Endothelial cell of umbilical vein (primary cell): ENCODE measurements around the gene PAPPA. TPM values are rescaled to one million over a fixed set of nuclear protein-coding genes. Genes with fewer than 3 reads are reported as not detected.

Experiments used
- BruUV-seq: library from RNA; stranded (reverse); fragments of 400-500 nt; replicated peaks from 2 replicates; lab custom pipeline; 2021; lab: Mats Ljungman, UMichigan
- CTCF ChIA-PET: fragments of 300-600, 350-600 bp; sonication (Branson Sonifier 250); formaldehyde crosslinking; loops from one replicate; lab custom pipeline; 2021; ENCODE audit warnings: antibody characterized with exemption, inconsistent platforms; lab: Charles Lee
- POLR2A ChIA-PET: fragments of 300-600, 350-600 bp; sonication (Branson Sonifier 250); formaldehyde crosslinking; loops from one replicate; lab custom pipeline; 2021; ENCODE audit warnings: antibody characterized with exemption, inconsistent platforms; lab: Charles Lee
- DNase-seq: peaks from one replicate; pipeline ENCODE4 v3.0.0-alpha.2; 2011; ENCODE audit warnings: low read depth, low spot score
- FAIRE-seq: peaks from 2 replicates; lab custom pipeline; 2011; peaks lifted over from hg19 to GRCh38; lab: Jason Lieb, UNC
- H2AFZ ChIP-seq: 2 replicates; pipeline ENCODE4 v1.6.0; 2012; ENCODE audit warnings: low read depth, low read length, control low read depth, inconsistent platforms
- H3K27ac ChIP-seq: 2 replicates; pipeline ENCODE4 v1.5.1; 2011; ENCODE audit warnings: low read depth, mild to moderate bottlenecking, control low read depth, low read length, moderate library complexity; ENCODE audit not compliant: insufficient read depth
- H3K27me3 ChIP-seq, 2 experiments: 2 replicates each; pipeline versions ENCODE4 v1.6.0 to v1.6.1; 2011; ENCODE audit warnings: low read length in 2 of 2, mixed read lengths in 1 of 2; ENCODE audit not compliant: control insufficient read depth in 2 of 2, insufficient read depth in 2 of 2
- H3K36me3 ChIP-seq, 2 experiments: 2 replicates in 1 of 2; 3 replicates in 1 of 2; pipeline ENCODE4 v1.5.1; 2011; ENCODE audit warnings: low read length in 2 of 2, mild to moderate bottlenecking in 1 of 2, moderate library complexity in 1 of 2; ENCODE audit not compliant: control insufficient read depth in 2 of 2, insufficient read depth in 2 of 2; ENCODE audit errors: extremely low read depth in 1 of 2
- H3K4me1 ChIP-seq: 3 replicates; pipeline ENCODE4 v1.5.1; 2011; ENCODE audit warnings: mild to moderate bottlenecking, low read length; ENCODE audit not compliant: control insufficient read depth, insufficient read depth; ENCODE audit errors: extremely low read depth
- H3K4me2 ChIP-seq: 2 replicates; pipeline ENCODE4 v1.6.1; 2011; ENCODE audit warnings: low read length, control low read depth, mixed read lengths; ENCODE audit not compliant: insufficient read depth
- H3K4me3 ChIP-seq, 3 experiments: fragments of 200-600 bp in 1 of 3; sonication (generic), shearing (Covaris generic) in 1 of 3; replicated peaks in 1 of 3; 2 replicates each; pipeline ENCODE4 v1.5.1; 2011 to 2016; ENCODE audit warnings: control low read depth in 3 of 3, low read length in 3 of 3, mild to moderate bottlenecking in 2 of 3, inconsistent platforms in 1 of 3, low read depth in 1 of 3, moderate library complexity in 1 of 3; ENCODE audit not compliant: insufficient read depth in 1 of 3
- H3K79me2 ChIP-seq: 2 replicates; pipeline ENCODE4 v1.6.0; 2012; ENCODE audit warnings: low read length, inconsistent platforms; ENCODE audit not compliant: control insufficient read depth, insufficient read depth
- H3K9ac ChIP-seq: replicated peaks from 2 replicates; pipeline ENCODE3; 2011; ENCODE audit warnings: low read length, control low read depth; ENCODE audit not compliant: insufficient read depth; ENCODE audit errors: extremely low read depth
- H3K9me1 ChIP-seq: replicated peaks from 3 replicates; pipeline ENCODE4 v1.6.0; 2011; ENCODE audit warnings: mild to moderate bottlenecking, low read length; ENCODE audit not compliant: control insufficient read depth, insufficient read depth; ENCODE audit errors: extremely low read depth
- H3K9me3 ChIP-seq: replicated peaks from 2 replicates; pipeline ENCODE4 v1.5.1; 2012; ENCODE audit warnings: low read length, inconsistent platforms; ENCODE audit not compliant: control insufficient read depth, insufficient read depth
- H4K20me1 ChIP-seq: replicated peaks from 2 replicates; pipeline ENCODE3; 2011; ENCODE audit warnings: mild to moderate bottlenecking, low read length; ENCODE audit not compliant: control insufficient read depth, insufficient read depth; ENCODE audit errors: extremely low read depth
- CTCF ChIP-seq, 2 donors: IDR thresholded peaks; 1 replicate in 1 of 2; 2 replicates in 1 of 2; pipeline ENCODE4 v1.5.1; 2011; ENCODE audit warnings: low read length in 2 of 2, mild to moderate bottlenecking in 2 of 2, moderate library complexity in 2 of 2, control low read depth in 1 of 2, inconsistent platforms in 1 of 2, low read depth in 1 of 2; ENCODE audit not compliant: insufficient read depth in 1 of 2; ENCODE audit errors: extremely low read depth in 1 of 2
- EZH2 ChIP-seq: IDR thresholded peaks from 2 replicates; pipeline ENCODE4 v1.6.1; 2012; ENCODE audit warnings: borderline replicate concordance, low read depth, mild to moderate bottlenecking, moderate library complexity, low read length, inconsistent platforms; ENCODE audit not compliant: severe bottlenecking
- GATA2 ChIP-seq: IDR thresholded peaks from 2 replicates; pipeline ENCODE4 v1.7.0; 2011; ENCODE audit warnings: low read depth, mild to moderate bottlenecking, moderate library complexity, mixed read lengths, low read length; ENCODE audit not compliant: insufficient read length, insufficient read depth
- JUN ChIP-seq: IDR thresholded peaks from 2 replicates; pipeline ENCODE4 v1.6.1; 2011; ENCODE audit warnings: borderline replicate concordance, low read depth; ENCODE audit not compliant: insufficient read length, insufficient read depth
- MAX ChIP-seq: IDR thresholded peaks from 2 replicates; pipeline ENCODE4 v1.6.1; 2011; ENCODE audit not compliant: insufficient read depth, insufficient read length
- MYC ChIP-seq: IDR thresholded peaks from one replicate; pipeline ENCODE4 v1.6.1; 2011; ENCODE audit warnings: mild to moderate bottlenecking, low read depth, low read length
- POLR2A ChIP-seq: IDR thresholded peaks from 2 replicates; pipeline ENCODE4 v1.6.1; 2012; ENCODE audit warnings: low read depth, mild to moderate bottlenecking, control low read depth, low read length
- POLR2AphosphoS5 ChIP-seq: IDR thresholded peaks from 2 replicates; pipeline ENCODE4 v1.6.1; 2012; ENCODE audit warnings: low read depth, mild to moderate bottlenecking, control low read depth, low read length, moderate library complexity; ENCODE audit not compliant: insufficient read depth
- dilution Hi-C: fragments of 300-500 bp; cut with MboI; formaldehyde crosslinking; loops from one replicate; pipeline ENCODE4 v1.15.0; 2019; ENCODE audit warnings: low sequenced_read_pairs; ENCODE audit not compliant: extremely low pct_ligation_motif_present
- intact Hi-C: fragments of 100-400 bp; cut with micrococcal nuclease; formaldehyde crosslinking; loops from one replicate; pipeline ENCODE4 v1.10.0; 2022
- polyA plus RNA-seq, 4 experiments: library from polyadenylated mRNA; depleted of rRNA in 3 of 4; stranded (reverse) in 3 of 4; unstranded in 1 of 4; fragments of >200 nt; gene quantifications; 2 replicates each; pipeline versions ENCODE4 v1.2.1 to v1.2.3, GENCODE V29; 2011 to 2012; ENCODE audit warnings: missing spikeins in 1 of 4
- total RNA-seq: library from RNA; stranded (reverse); gene quantifications from 2 replicates; pipeline ENCODE4 v1.2.3, GENCODE V29; 2021

PAPPA gene
- total and polyA plus RNA-seq, 2 donors (not counting 3 experiments of a cell fraction or from before 2014, with no cell fraction given), result 0.13 to 0.41 TPM

GRCh38 chr9:116331241-116331640 is 177.7 kb downstream of the PAPPA start:
- no peaks in the 10 kb centered on the region for H3K79me2 ChIP-seq
- H3K4me2 ChIP-seq, result no peak overlapping the region
- no peaks in the 10 kb centered on the region for H3K4me1 ChIP-seq
- H2AFZ ChIP-seq, result no peak overlapping the region
- H3K9ac ChIP-seq, result no peak overlapping the region
- TF ChIP-seq JUN, result no peak
- TF ChIP-seq MYC, result no peak
- TF ChIP-seq GATA2, result no peak
- no peak for TF ChIP-seq CTCF (IDR thresholded peaks at IDR 0.05; ENCODE audit: extremely low read depth in 1 of 2, insufficient read depth in 1 of 2, low read depth in 1 of 2, low read length in 2 of 2)
- no peak for TF ChIP-seq MAX
- FAIRE-seq (no peak), DNase-seq (no peak)
- no peaks in the 10 kb centered on the region for H3K9me3 ChIP-seq
- no peaks in the 10 kb centered on the region for H4K20me1 ChIP-seq
- ChIA-PET CTCF (no interaction called here), POLR2A (no interaction called here)
- no peak overlapping the region for H3K27ac ChIP-seq
- intact Hi-C loops, result no loop called here
- H3K36me3 ChIP-seq, result no peaks in the 10 kb centered on the region
- H3K9me1 ChIP-seq, result no peaks in the 10 kb centered on the region
- no peak overlapping the region for H3K4me3 ChIP-seq
- no peaks in the 10 kb centered on the region for H3K27me3 ChIP-seq
- BruUV-seq, result no TSS peak
- dilution Hi-C loops, result no loop called here

- BruUV-seq, result no TSS peak
- no peaks in the 10 kb centered on the region for H3K9me3 ChIP-seq
- H3K27ac ChIP-seq, result no peak overlapping the region
- no peaks in the 10 kb centered on the region for H3K79me2 ChIP-seq
- FAIRE-seq (no peak), DNase-seq (no peak)
- no peaks in the 10 kb centered on the region for H3K9me1 ChIP-seq
- intact Hi-C loops, result no loop called here
- ChIA-PET POLR2A (no interaction called here), CTCF (no interaction called here)
- no peak for TF ChIP-seq EZH2
- TF ChIP-seq CTCF (IDR thresholded peaks at IDR 0.05; ENCODE audit: extremely low read depth in 1 of 2, insufficient read depth in 1 of 2, low read depth in 1 of 2, low read length in 2 of 2), result no peak
- TF ChIP-seq POLR2A, result no peak
- no peak for TF ChIP-seq MAX
- no peak for TF ChIP-seq POLR2AphosphoS5
- H2AFZ ChIP-seq, result no peak overlapping the region
- no peaks in the 10 kb centered on the region for H4K20me1 ChIP-seq
- H3K4me2 ChIP-seq, result no peak overlapping the region
- dilution Hi-C loops, result no loop called here
- no peak overlapping the region for H3K9ac ChIP-seq
- H3K36me3 ChIP-seq, result no peaks in the 10 kb centered on the region
- H3K4me1 ChIP-seq, result no peaks in the 10 kb centered on the region
- H3K4me3 ChIP-seq, result no peak overlapping the region
- no peaks in the 10 kb centered on the region for H3K27me3 ChIP-seq
Measured at GRCh38 chr9:116332090-116332489, 178.5 kb downstream of the PAPPA start.
